ENCODE results near the gene MRPL12. TPM values are rescaled to one million over a fixed set of nuclear protein-coding genes. Genes with fewer than 3 reads are reported as not detected.
A peak's percentile ranks its signal among the peaks of the same experiment; 100 is the strongest.

MRPL12 gene
- total RNA-seq, 1 donor from 2014 or later: 58.5 TPM

GRCh38 chr17:81690066-81690465, 13.1 kb upstream of the MRPL12 start:
- Mint-ChIP-seq H3K4me3 (ENCODE audit: unreplicated experiment) (no peak overlapping the region), H3K27ac (ENCODE audit: unreplicated experiment) (no peak overlapping the region), H3K36me3 (ENCODE audit: low read depth, unreplicated experiment) (peaks cover 41% of the 10 kb centered on the region), H3K27me3 (ENCODE audit: unreplicated experiment) (peaks cover 19% of the 10 kb centered on the region), H3K9me3 (ENCODE audit: unreplicated experiment) (no peaks in the 10 kb centered on the region), H3K4me1 (ENCODE audit: unreplicated experiment) (peaks cover 7% of the 10 kb centered on the region)
- TF ChIP-seq CTCF (IDR thresholded peaks at IDR 0.05; ENCODE audit: unreplicated experiment): no peak
- no peak for DNase-seq (ENCODE audit: low spot score)

- peaks cover 19% of the 10 kb centered on the region for H3K27me3 Mint-ChIP-seq (ENCODE audit: unreplicated experiment)
- DNase-seq (ENCODE audit: low spot score): no peak
- H3K4me1 Mint-ChIP-seq (ENCODE audit: unreplicated experiment): peaks cover 6% of the 10 kb centered on the region
- H3K9me3 Mint-ChIP-seq (ENCODE audit: unreplicated experiment): no peaks in the 10 kb centered on the region
- no peak for TF ChIP-seq CTCF (IDR thresholded peaks at IDR 0.05; ENCODE audit: unreplicated experiment)
- H3K4me3 Mint-ChIP-seq (ENCODE audit: unreplicated experiment): no peak overlapping the region
- peaks cover 40% of the 10 kb centered on the region for H3K36me3 Mint-ChIP-seq (ENCODE audit: low read depth, unreplicated experiment)
- no peak overlapping the region for H3K27ac Mint-ChIP-seq (ENCODE audit: unreplicated experiment)
Observed at GRCh38 chr17:81690549-81690948, 12.6 kb upstream of the MRPL12 start.

- Mint-ChIP-seq H3K4me1 (ENCODE audit: unreplicated experiment) (peaks cover 3% of the 10 kb centered on the region), H3K36me3 (ENCODE audit: low read depth, unreplicated experiment) (peaks cover 36% of the 10 kb centered on the region), H3K27me3 (ENCODE audit: unreplicated experiment) (peaks cover 19% of the 10 kb centered on the region), H3K27ac (ENCODE audit: unreplicated experiment) (peak overlapping the region; percentile 18), H3K4me3 (ENCODE audit: unreplicated experiment) (peak overlapping the region; percentile 37), H3K9me3 (ENCODE audit: unreplicated experiment) (no peaks in the 10 kb centered on the region)
- DNase-seq (ENCODE audit: low spot score): no peak
- TF ChIP-seq CTCF (IDR thresholded peaks at IDR 0.05; ENCODE audit: unreplicated experiment): no peak
Observed at GRCh38 chr17:81691196-81691595, 12.0 kb upstream of the MRPL12 start.

GRCh38 chr17:81691608-81692007, 11.6 kb upstream of the MRPL12 start:
- TF ChIP-seq CTCF (IDR thresholded peaks at IDR 0.05; ENCODE audit: unreplicated experiment): no peak
- Mint-ChIP-seq H3K27ac (ENCODE audit: unreplicated experiment) (no peak overlapping the region), H3K4me3 (ENCODE audit: unreplicated experiment) (peak overlapping the region; percentile 67), H3K27me3 (ENCODE audit: unreplicated experiment) (peaks cover 19% of the 10 kb centered on the region), H3K36me3 (ENCODE audit: low read depth, unreplicated experiment) (peaks cover 33% of the 10 kb centered on the region), H3K9me3 (ENCODE audit: unreplicated experiment) (no peaks in the 10 kb centered on the region), H3K4me1 (ENCODE audit: unreplicated experiment) (peaks cover 3% of the 10 kb centered on the region)
- DNase-seq (ENCODE audit: low spot score): no peak

GRCh38 chr17:81693509-81694210, 9.5 kb upstream of the MRPL12 start:
- H3K36me3 Mint-ChIP-seq (ENCODE audit: low read depth, unreplicated experiment): peaks cover 37% of the 10 kb centered on the region
- H3K27ac Mint-ChIP-seq (ENCODE audit: unreplicated experiment): no peak overlapping the region
- no peak for TF ChIP-seq CTCF (IDR thresholded peaks at IDR 0.05; ENCODE audit: unreplicated experiment)
- H3K9me3 Mint-ChIP-seq (ENCODE audit: unreplicated experiment): no peaks in the 10 kb centered on the region
- no peak overlapping the region for H3K4me3 Mint-ChIP-seq (ENCODE audit: unreplicated experiment)
- H3K27me3 Mint-ChIP-seq (ENCODE audit: unreplicated experiment): peaks cover 13% of the 10 kb centered on the region
- peaks cover 3% of the 10 kb centered on the region for H3K4me1 Mint-ChIP-seq (ENCODE audit: unreplicated experiment)
- DNase-seq (ENCODE audit: low spot score): no peak

Measured in endothelial cell (in vitro differentiated cells).